HepG2 (cell line): Measurements from ENCODE around the gene CES2. TPM values are rescaled to one million over a fixed set of nuclear protein-coding genes. Genes with fewer than 3 reads are reported as not detected.

Experiments used
- ATAC-seq: fragments of 200-7000 bp; cut with Tn5 transposase; 3 replicates; pipeline ENCODE4 v1.9.1; 2020; ENCODE audit warnings: mild to moderate bottlenecking, moderate library complexity
- BruUV-seq: library from RNA; stranded (reverse); fragments of 400-500 nt; replicated peaks from 2 replicates; lab custom pipeline; 2021; lab: Mats Ljungman, UMichigan
- CTCF ChIA-PET: fragments of 300-600 bp; formaldehyde crosslinking; extraction: SDS; loops from one replicate; lab custom pipeline; 2021; ENCODE audit warnings: low total read pairs, inconsistent platforms, low intra/inter-chr PET ratio; lab: Yijun Ruan, JAX
- POLR2A ChIA-PET: fragments of 350-600 bp; sonication (Branson Sonifier 250); formaldehyde crosslinking; loops from one replicate; lab custom pipeline; 2020; ENCODE audit warnings: antibody characterized with exemption, inconsistent platforms; lab: Yijun Ruan, JAX
- DNase-seq: peaks from one replicate; pipeline ENCODE4 v3.0.0-alpha.2; 2015; ENCODE audit warnings: low spot score
- FAIRE-seq: peaks from 3 replicates; lab custom pipeline; 2011; peaks lifted over from hg19 to GRCh38; lab: Jason Lieb, UNC
- H2AFZ ChIP-seq: one replicate; pipeline ENCODE4 v1.6.1; 2011; ENCODE audit warnings: low read length, inconsistent platforms
- H3K27ac ChIP-seq: fragments of 300-600 bp; 3 replicates; pipeline ENCODE4 v1.8.0; 2011; ENCODE audit warnings: mixed run types, mild to moderate bottlenecking, mixed read lengths, low read length, inconsistent platforms; ENCODE audit not compliant: insufficient read depth; ENCODE audit errors: extremely low read length
- H3K27me3 ChIP-seq, 2 experiments: fragments of 200-600 bp in 1 of 2; 2 replicates in 1 of 2; 3 replicates in 1 of 2; pipeline versions ENCODE4 v1.6.0 to v1.8.0; 2011; ENCODE audit warnings: low read length in 2 of 2, mild to moderate bottlenecking in 2 of 2, moderate library complexity in 2 of 2, inconsistent platforms in 1 of 2; ENCODE audit not compliant: insufficient read depth in 2 of 2, control insufficient read depth in 1 of 2
- H3K36me3 ChIP-seq, 2 experiments: fragments of 200-600 bp in 1 of 2; replicated peaks in 1 of 2; 2 replicates in 1 of 2; 3 replicates in 1 of 2; pipeline versions ENCODE4 v1.5.1 to v1.8.0; 2011; ENCODE audit warnings: low read length in 2 of 2, inconsistent platforms in 1 of 2; ENCODE audit not compliant: insufficient read depth in 2 of 2, control insufficient read depth in 1 of 2
- H3K4me1 ChIP-seq: 2 replicates; pipeline ENCODE4 v1.5.1; 2012; ENCODE audit warnings: low read length, inconsistent platforms; ENCODE audit not compliant: insufficient read depth
- H3K4me2 ChIP-seq: 2 replicates; pipeline ENCODE4 v1.6.0; 2011; ENCODE audit warnings: low read depth, low read length, inconsistent platforms
- H3K4me3 ChIP-seq, 3 experiments: fragments of 200-600 bp in 1 of 3; sonication (generic), shearing (Covaris generic) in 1 of 3; replicated peaks in 1 of 3; 2 replicates each; pipeline ENCODE4 v1.5.1; 2011 to 2016; ENCODE audit warnings: low read length in 3 of 3, inconsistent platforms in 2 of 3, low read depth in 2 of 3, mild to moderate bottlenecking in 2 of 3, control low read depth in 1 of 3, mixed read lengths in 1 of 3; ENCODE audit not compliant: insufficient read depth in 1 of 3
- H3K79me2 ChIP-seq: one replicate; pipeline ENCODE4 v1.6.1; 2011; ENCODE audit warnings: low read length, inconsistent platforms; ENCODE audit not compliant: insufficient read depth
- H3K9ac ChIP-seq: 2 replicates; pipeline ENCODE4 v1.6.0; 2011; ENCODE audit warnings: mild to moderate bottlenecking, low read depth, low read length, inconsistent platforms; ENCODE audit not compliant: insufficient read depth
- H3K9me3 ChIP-seq: 2 replicates; pipeline ENCODE4 v1.5.1; 2012; ENCODE audit warnings: mild to moderate bottlenecking, low read length
- H4K20me1 ChIP-seq: 2 replicates; pipeline ENCODE4 v1.6.0; 2011; ENCODE audit warnings: inconsistent platforms, mild to moderate bottlenecking, low read length, moderate library complexity; ENCODE audit not compliant: insufficient read depth
- ETV5 ChIP-seq: IDR thresholded peaks from 2 replicates; pipeline ENCODE4 v1.6.1; 2018; ENCODE audit warnings: missing biosample characterization, missing genetic modification reagents, inconsistent platforms, borderline replicate concordance
- FOSL2 ChIP-seq: sonication (generic); formaldehyde crosslinking; IDR thresholded peaks from 2 replicates; pipeline ENCODE4 v1.4.0; 2020; ENCODE audit warnings: missing genetic modification reagents
- GATAD2A ChIP-seq: IDR thresholded peaks from 2 replicates; pipeline ENCODE4 v1.6.1; 2016
- ISL2 ChIP-seq: sonication (generic); formaldehyde crosslinking; IDR thresholded peaks from 2 replicates; pipeline ENCODE4 v1.5.0; 2020; ENCODE audit warnings: missing genetic modification reagents
- MXD4 ChIP-seq: IDR thresholded peaks from 2 replicates; pipeline ENCODE4 v1.6.1; 2016; ENCODE audit warnings: mild to moderate bottlenecking, missing biosample characterization, missing genetic modification reagents
- PHF20 ChIP-seq: sonication (generic); formaldehyde crosslinking; IDR thresholded peaks from 2 replicates; pipeline ENCODE4 v1.5.0; 2020; ENCODE audit warnings: mild to moderate bottlenecking, missing genetic modification reagents
- RARA ChIP-seq: IDR thresholded peaks from 2 replicates; pipeline ENCODE4 v1.6.1; 2016; ENCODE audit warnings: missing genetic modification reagents, missing compliant biosample characterization
- THAP8 ChIP-seq: sonication (generic); formaldehyde crosslinking; IDR thresholded peaks from 2 replicates; pipeline ENCODE4 v1.5.1; 2020; ENCODE audit warnings: missing genetic modification reagents, mild to moderate bottlenecking, borderline replicate concordance
- ZFP90 ChIP-seq: sonication (generic); formaldehyde crosslinking; IDR thresholded peaks from 2 replicates; pipeline ENCODE4 v1.8.0; 2022; ENCODE audit warnings: missing genetic modification reagents, mild to moderate bottlenecking, inconsistent platforms, borderline replicate concordance
- ZNF33B ChIP-seq: sonication (generic); formaldehyde crosslinking; IDR thresholded peaks from 2 replicates; pipeline ENCODE4 v1.5.1; 2020; ENCODE audit warnings: mild to moderate bottlenecking, missing genetic modification reagents
- ZNF431 ChIP-seq: sonication (generic); formaldehyde crosslinking; IDR thresholded peaks from 2 replicates; pipeline ENCODE4 v1.9.0; 2022; ENCODE audit warnings: missing genetic modification reagents, low read depth, mild to moderate bottlenecking, borderline replicate concordance
- ZNF441 ChIP-seq: sonication (generic); formaldehyde crosslinking; IDR thresholded peaks from 2 replicates; pipeline ENCODE4 v1.7.0; 2021; ENCODE audit warnings: missing genetic modification reagents, borderline replicate concordance
- ZNF501 ChIP-seq: sonication (generic); formaldehyde crosslinking; IDR thresholded peaks from 2 replicates; pipeline ENCODE4 v1.5.1; 2020; ENCODE audit warnings: mild to moderate bottlenecking, moderate library complexity, missing genetic modification reagents
- ZNF607 ChIP-seq: sonication (generic); formaldehyde crosslinking; IDR thresholded peaks from 2 replicates; pipeline ENCODE4 v1.5.1; 2020; ENCODE audit warnings: missing genetic modification reagents, mild to moderate bottlenecking, borderline replicate concordance
- ZNF629 ChIP-seq: sonication (generic); formaldehyde crosslinking; conservative IDR thresholded peaks from 2 replicates; pipeline ENCODE4 v1.5.0; 2020; ENCODE audit warnings: missing genetic modification reagents
- ZNF709 ChIP-seq: sonication (generic); formaldehyde crosslinking; IDR thresholded peaks from 2 replicates; pipeline ENCODE4 v1.5.0; 2020; ENCODE audit warnings: mild to moderate bottlenecking, missing genetic modification reagents
- ZNF772 ChIP-seq: sonication (generic); formaldehyde crosslinking; IDR thresholded peaks from 2 replicates; pipeline ENCODE4 v1.5.0; 2020; ENCODE audit warnings: mild to moderate bottlenecking, missing genetic modification reagents
- ZNF839 ChIP-seq: sonication (generic); formaldehyde crosslinking; IDR thresholded peaks from 2 replicates; pipeline ENCODE4 v1.4.0; 2020; ENCODE audit warnings: missing genetic modification reagents, mild to moderate bottlenecking, borderline replicate concordance
- ZSCAN12 ChIP-seq: sonication (generic); formaldehyde crosslinking; IDR thresholded peaks from 2 replicates; pipeline ENCODE4 v1.9.0; 2021; ENCODE audit warnings: mild to moderate bottlenecking, missing genetic modification reagents
- WGBS: methylation state at CpG from one replicate; pipeline ENCODE4 v1.1.6; 2017; ENCODE audit warnings: low lambda C conversion rate; 5-methylcytosine and 5-hydroxymethylcytosine counted together
- in situ Hi-C: cut with HindIII; loops from 2 replicates; pipeline ENCODE4 v1.10.0; 2017; ENCODE audit warnings: low pct_unique_long_range_greater_than_20kb; ENCODE audit not compliant: extremely low pct_ligation_motif_present
- intact Hi-C: fragments of 100-400 bp; cut with micrococcal nuclease; formaldehyde crosslinking; loops from one replicate; pipeline ENCODE4 v1.10.0; 2022; ENCODE audit not compliant: unreplicated experiment
- polyA plus RNA-seq, 8 experiments: library from polyadenylated mRNA; depleted of rRNA in 3 of 8; stranded (reverse) in 7 of 8; unstranded in 1 of 8; fragments of >200 nt; fragmentation: Illumina TruSeq in 4 of 8; extraction: Trizol in 4 of 8; gene quantifications; 2 replicates each; pipeline versions ENCODE4 v1.2.1 to v1.2.3, GENCODE V29; 2011 to 2016; ENCODE audit warnings: low read depth in 4 of 8, missing spikeins in 1 of 8, mixed read lengths in 1 of 8; ENCODE audit not compliant: insufficient read depth in 1 of 8
- total RNA-seq, 5 experiments: library from RNA; depleted of rRNA; stranded (reverse); fragments of >200 nt; fragmentation: Illumina TruSeq; extraction: Trizol; gene quantifications; 2 replicates each; pipeline ENCODE4 v1.2.3, GENCODE V29; 2016; ENCODE audit warnings: low read depth in 1 of 5
- TF ChIP-seq, protein P1 (sequence below): sonication (generic); formaldehyde crosslinking; IDR thresholded peaks from 2 replicates; pipeline ENCODE4 v1.4.0; 2020; ENCODE audit warnings: missing genetic modification reagents

The CES2 gene
- total and polyA plus RNA-seq, 2 of the 13 experiments (the other 11 are each of a cell fraction or from before 2014, with no cell fraction given): 50.6 to 63.8 TPM

DNA sequence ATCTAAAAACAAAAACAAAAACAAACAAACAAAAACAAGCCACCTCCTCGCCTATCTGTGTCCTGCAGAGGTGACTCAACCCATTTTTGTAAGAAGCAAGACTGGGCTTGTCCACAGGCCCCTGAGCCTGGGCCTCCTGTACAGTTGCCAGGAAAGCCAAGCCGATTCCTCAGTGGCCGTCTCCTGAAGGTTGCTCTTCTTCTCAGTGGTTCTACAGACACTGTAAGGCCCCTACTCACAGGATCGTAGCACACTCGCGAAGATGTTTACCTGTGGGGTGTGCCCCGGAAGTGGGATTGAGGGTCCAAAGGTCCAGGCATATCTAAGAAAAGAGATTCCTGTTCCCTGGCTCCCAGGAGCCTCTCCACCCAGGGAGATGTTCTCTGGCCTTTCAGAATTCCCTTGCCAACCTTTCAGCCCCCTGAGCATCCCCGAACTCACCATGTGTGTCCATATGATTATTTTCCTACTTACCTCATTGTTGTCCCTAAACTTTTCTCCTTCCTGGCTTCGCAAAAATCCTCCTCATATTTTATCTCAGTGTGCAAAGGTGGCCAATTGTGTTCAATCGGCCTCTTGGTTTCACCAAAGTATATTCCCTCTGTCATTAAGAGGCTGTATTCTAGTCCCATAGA, 18.3 kb downstream of the CES2 start:
- no peak overlapping the region for H3K27ac ChIP-seq
- POLR2A ChIA-PET: interaction anchor here (0.8 to 1.3 kb wide), 3 partner anchors 9 to 293 kb away, joined by 3 to 7 read pairs (median 3); partner anchors contain the start of gene NOL3
- BruUV-seq: no TSS peak
- H3K9me3 ChIP-seq: 0 out of 2 replicates have a peak, but pooled peaks cover 5% of the 10 kb centered on the region
- intact Hi-C loops (loop anchor here (2.0 to 10.0 kb wide), 3 partner anchors 23 to 61 kb away; no protein-coding TSS in a partner anchor), in situ Hi-C loops (no loop called here)
- peak overlapping the region; percentile 27; the same call in 1 of the 2 replicates for H3K9ac ChIP-seq
- H2AFZ ChIP-seq: peak overlapping the region; percentile 24
- CTCF ChIA-PET: interaction anchor here (0.9 to 2.4 kb wide), 6 partner anchors 9 to 226 kb away, joined by 3 to 13 read pairs (median 4); no protein-coding TSS in a partner anchor
- H3K4me2 ChIP-seq: peak overlapping the region; percentile 74
- peak overlapping the region in 2 of 3 experiments; percentile 25 to 40; a peak in 4 of 6 replicates for H3K4me3 ChIP-seq
- no peaks in the 10 kb centered on the region for H4K20me1 ChIP-seq
- H3K79me2 ChIP-seq: no peaks in the 10 kb centered on the region
- H3K36me3 ChIP-seq: no peaks in the 10 kb centered on the region
- 14% methylated on average over 6 of the region's 10 CpGs for WGBS
- H3K27me3 ChIP-seq: peaks cover 3 to 20% of the 10 kb centered on the region in 2 experiments; a peak in 4 of 5 replicates
- no peak for DNase-seq
- peak; percentile 41 for ATAC-seq
- FAIRE-seq: no peak
- peaks cover 73% of the 10 kb centered on the region for H3K4me1 ChIP-seq
- TF ChIP-seq GATAD2A (CRISPR knock-in tag) (no peak), ZNF607 (CRISPR knock-in tag) (peak; percentile 74; the same call in 1 of the 2 replicates), ZNF772 (no peak), PHF20 (CRISPR knock-in tag) (0 out of 2 replicates have a peak, but pooled peaks have one; percentile 27), ZNF441 (CRISPR knock-in tag) (0 out of 2 replicates have a peak, but pooled peaks have one; percentile 3), ZNF839 (no peak), ZNF501 (CRISPR knock-in tag) (0 out of 2 replicates have a peak, but pooled peaks have one; percentile 9), ZFP90 (no peak), ZNF431 (CRISPR knock-in tag) (0 out of 2 replicates have a peak, but pooled peaks have one; percentile 43), ZNF629 (CRISPR knock-in tag) (0 out of 2 replicates have a peak, but pooled peaks have one; percentile 10), ZSCAN12 (no peak), MXD4 (CRISPR knock-in tag) (0 out of 2 replicates have a peak, but pooled peaks have one; percentile 10), FOSL2 (CRISPR knock-in tag) (no peak), ETV5 (peak; percentile 34; the same call in 1 of the 2 replicates), ZNF709 (CRISPR knock-in tag) (0 out of 2 replicates have a peak, but pooled peaks have one; percentile 20), THAP8 (0 out of 2 replicates have a peak, but pooled peaks have one; percentile 53), ISL2 (CRISPR knock-in tag) (0 out of 2 replicates have a peak, but pooled peaks have one; percentile 21), ZNF33B (CRISPR knock-in tag) (no peak), RARA (0 out of 2 replicates have a peak, but pooled peaks have one; percentile 1)
- TF ChIP-seq, protein P1, sequence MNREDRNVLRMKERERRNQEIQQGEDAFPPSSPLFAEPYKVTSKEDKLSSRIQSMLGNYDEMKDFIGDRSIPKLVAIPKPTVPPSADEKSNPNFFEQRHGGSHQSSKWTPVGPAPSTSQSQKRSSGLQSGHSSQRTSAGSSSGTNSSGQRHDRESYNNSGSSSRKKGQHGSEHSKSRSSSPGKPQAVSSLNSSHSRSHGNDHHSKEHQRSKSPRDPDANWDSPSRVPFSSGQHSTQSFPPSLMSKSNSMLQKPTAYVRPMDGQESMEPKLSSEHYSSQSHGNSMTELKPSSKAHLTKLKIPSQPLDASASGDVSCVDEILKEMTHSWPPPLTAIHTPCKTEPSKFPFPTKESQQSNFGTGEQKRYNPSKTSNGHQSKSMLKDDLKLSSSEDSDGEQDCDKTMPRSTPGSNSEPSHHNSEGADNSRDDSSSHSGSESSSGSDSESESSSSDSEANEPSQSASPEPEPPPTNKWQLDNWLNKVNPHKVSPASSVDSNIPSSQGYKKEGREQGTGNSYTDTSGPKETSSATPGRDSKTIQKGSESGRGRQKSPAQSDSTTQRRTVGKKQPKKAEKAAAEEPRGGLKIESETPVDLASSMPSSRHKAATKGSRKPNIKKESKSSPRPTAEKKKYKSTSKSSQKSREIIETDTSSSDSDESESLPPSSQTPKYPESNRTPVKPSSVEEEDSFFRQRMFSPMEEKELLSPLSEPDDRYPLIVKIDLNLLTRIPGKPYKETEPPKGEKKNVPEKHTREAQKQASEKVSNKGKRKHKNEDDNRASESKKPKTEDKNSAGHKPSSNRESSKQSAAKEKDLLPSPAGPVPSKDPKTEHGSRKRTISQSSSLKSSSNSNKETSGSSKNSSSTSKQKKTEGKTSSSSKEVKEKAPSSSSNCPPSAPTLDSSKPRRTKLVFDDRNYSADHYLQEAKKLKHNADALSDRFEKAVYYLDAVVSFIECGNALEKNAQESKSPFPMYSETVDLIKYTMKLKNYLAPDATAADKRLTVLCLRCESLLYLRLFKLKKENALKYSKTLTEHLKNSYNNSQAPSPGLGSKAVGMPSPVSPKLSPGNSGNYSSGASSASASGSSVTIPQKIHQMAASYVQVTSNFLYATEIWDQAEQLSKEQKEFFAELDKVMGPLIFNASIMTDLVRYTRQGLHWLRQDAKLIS (CRISPR knock-in tag): no peak
